Stimulated activated naive CD8-positive, alpha-beta T cell treated with anti-CD3 and anti-CD28 coated beads, Interleukin-15, Interleukin-2, amounts not matched to agents 100 ng/mL and 50 ng/mL, for 24 hours (primary cell): ENCODE measurements around the gene DOK3.

Experiments used
- H3K27ac Mint-ChIP-seq: one replicate; pipeline ENCODE4 v1.8.0; 2021; ENCODE audit warnings: mild to moderate bottlenecking, mixed read lengths
- H3K27me3 Mint-ChIP-seq: one replicate; pipeline ENCODE4 v1.8.0; 2021; ENCODE audit warnings: mixed read lengths
- H3K36me3 Mint-ChIP-seq: one replicate; pipeline ENCODE4 v1.8.0; 2021; ENCODE audit warnings: low read depth, mixed read lengths
- H3K4me1 Mint-ChIP-seq: one replicate; pipeline ENCODE4 v1.8.0; 2021; ENCODE audit warnings: low read depth, mixed read lengths
- H3K4me3 Mint-ChIP-seq: one replicate; pipeline ENCODE4 v1.8.0; 2021; ENCODE audit warnings: mild to moderate bottlenecking, mixed read lengths
- H3K9me3 Mint-ChIP-seq: one replicate; pipeline ENCODE4 v1.8.0; 2021; ENCODE audit warnings: mixed read lengths

Gene DOK3

GRCh38 chr5:177511796-177512675, 2.4 kb upstream of the DOK3 start:
- H3K27ac Mint-ChIP-seq = no peak overlapping the region
- H3K9me3 Mint-ChIP-seq = no peaks in the 10 kb centered on the region
- no peak overlapping the region for H3K4me3 Mint-ChIP-seq
- H3K4me1 Mint-ChIP-seq = peaks cover 42% of the 10 kb centered on the region
- H3K36me3 Mint-ChIP-seq = peaks cover 62% of the 10 kb centered on the region
- H3K27me3 Mint-ChIP-seq = no peaks in the 10 kb centered on the region

- H3K4me3 Mint-ChIP-seq = no peak overlapping the region
- H3K27me3 Mint-ChIP-seq = no peaks in the 10 kb centered on the region
- peaks cover 54% of the 10 kb centered on the region for H3K36me3 Mint-ChIP-seq
- H3K4me1 Mint-ChIP-seq = peaks cover 35% of the 10 kb centered on the region
- peak overlapping the region; percentile 15 for H3K27ac Mint-ChIP-seq
- no peaks in the 10 kb centered on the region for H3K9me3 Mint-ChIP-seq
Observed at GRCh38 chr5:177511181-177511580, 1.6 kb upstream of the DOK3 start.

- no peak overlapping the region for H3K4me3 Mint-ChIP-seq
- H3K27me3 Mint-ChIP-seq = no peaks in the 10 kb centered on the region
- peaks cover 48% of the 10 kb centered on the region for H3K36me3 Mint-ChIP-seq
- no peak overlapping the region for H3K27ac Mint-ChIP-seq
- peaks cover 30% of the 10 kb centered on the region for H3K4me1 Mint-ChIP-seq
- no peaks in the 10 kb centered on the region for H3K9me3 Mint-ChIP-seq
Observed at GRCh38 chr5:177510567-177511053, 984 bp upstream of the DOK3 start.

- Mint-ChIP-seq H3K27ac (no peak overlapping the region), H3K4me3 (peak overlapping the region; percentile 51), H3K36me3 (peaks cover 43% of the 10 kb centered on the region), H3K27me3 (no peaks in the 10 kb centered on the region), H3K4me1 (peaks cover 24% of the 10 kb centered on the region), H3K9me3 (no peaks in the 10 kb centered on the region)
Observed at GRCh38 chr5:177509991-177510566, 453 bp upstream of the DOK3 start.

GRCh38 chr5:177508837-177509236, 789 bp downstream of the DOK3 start:
- Mint-ChIP-seq H3K4me1 (peaks cover 16% of the 10 kb centered on the region), H3K9me3 (no peaks in the 10 kb centered on the region), H3K27ac (no peak overlapping the region), H3K27me3 (no peaks in the 10 kb centered on the region), H3K4me3 (peak overlapping the region; percentile 51), H3K36me3 (peaks cover 34% of the 10 kb centered on the region)

- Mint-ChIP-seq H3K9me3 (no peaks in the 10 kb centered on the region), H3K4me1 (peaks cover 16% of the 10 kb centered on the region), H3K4me3 (no peak overlapping the region), H3K36me3 (peaks cover 28% of the 10 kb centered on the region), H3K27ac (no peak overlapping the region), H3K27me3 (no peaks in the 10 kb centered on the region)
Observed at GRCh38 chr5:177508221-177508611, 1.4 kb downstream of the DOK3 start.

GRCh38 chr5:177507596-177508220, 1.9 kb downstream of the DOK3 start:
- H3K4me1 Mint-ChIP-seq = peaks cover 16% of the 10 kb centered on the region
- H3K27ac Mint-ChIP-seq = peak overlapping the region; percentile 3
- peak overlapping the region; percentile 44 for H3K4me3 Mint-ChIP-seq
- no peaks in the 10 kb centered on the region for H3K9me3 Mint-ChIP-seq
- H3K27me3 Mint-ChIP-seq = no peaks in the 10 kb centered on the region
- H3K36me3 Mint-ChIP-seq = peaks cover 22% of the 10 kb centered on the region

GRCh38 chr5:177507165-177507564, 2.5 kb downstream of the DOK3 start:
- peaks cover 17% of the 10 kb centered on the region for H3K36me3 Mint-ChIP-seq
- no peak overlapping the region for H3K4me3 Mint-ChIP-seq
- no peaks in the 10 kb centered on the region for H3K27me3 Mint-ChIP-seq
- H3K27ac Mint-ChIP-seq = peak overlapping the region; percentile 3
- peaks cover 18% of the 10 kb centered on the region for H3K4me1 Mint-ChIP-seq
- H3K9me3 Mint-ChIP-seq = no peaks in the 10 kb centered on the region

GRCh38 chr5:177505075-177505474, 4.6 kb downstream of the DOK3 start:
- Mint-ChIP-seq H3K27me3 (no peaks in the 10 kb centered on the region), H3K4me3 (no peak overlapping the region), H3K27ac (no peak overlapping the region), H3K4me1 (peaks cover 12% of the 10 kb centered on the region), H3K36me3 (no peaks in the 10 kb centered on the region), H3K9me3 (no peaks in the 10 kb centered on the region)

GRCh38 chr5:177504086-177505056, 5.3 kb downstream of the DOK3 start:
- H3K9me3 Mint-ChIP-seq = no peaks in the 10 kb centered on the region
- H3K4me3 Mint-ChIP-seq = no peak overlapping the region
- peaks cover 4% of the 10 kb centered on the region for H3K27me3 Mint-ChIP-seq
- peaks cover 12% of the 10 kb centered on the region for H3K4me1 Mint-ChIP-seq
- H3K27ac Mint-ChIP-seq = no peak overlapping the region
- no peaks in the 10 kb centered on the region for H3K36me3 Mint-ChIP-seq

GRCh38 chr5:177503351-177504085, 6.1 kb downstream of the DOK3 start:
- H3K9me3 Mint-ChIP-seq = no peaks in the 10 kb centered on the region

GRCh38 chr5:177502886-177503285, 6.7 kb downstream of the DOK3 start:
- peaks cover 22% of the 10 kb centered on the region for H3K4me1 Mint-ChIP-seq
- no peak overlapping the region for H3K27ac Mint-ChIP-seq
- H3K4me3 Mint-ChIP-seq = no peak overlapping the region
- peaks cover 13% of the 10 kb centered on the region for H3K27me3 Mint-ChIP-seq
- no peaks in the 10 kb centered on the region for H3K36me3 Mint-ChIP-seq
- H3K9me3 Mint-ChIP-seq = no peaks in the 10 kb centered on the region

More at GRCh38 chr5:177503351-177504085, 6.1 kb downstream of the DOK3 start:
- Mint-ChIP-seq H3K27ac (no peak overlapping the region), H3K36me3 (no peaks in the 10 kb centered on the region), H3K4me3 (no peak overlapping the region), H3K4me1 (peaks cover 16% of the 10 kb centered on the region), H3K27me3 (peaks cover 9% of the 10 kb centered on the region)

GRCh38 chr5:177501874-177502678, 7.5 kb downstream of the DOK3 start:
- H3K4me3 Mint-ChIP-seq = no peak overlapping the region
- H3K27me3 Mint-ChIP-seq = peaks cover 13% of the 10 kb centered on the region
- no peaks in the 10 kb centered on the region for H3K9me3 Mint-ChIP-seq
- no peaks in the 10 kb centered on the region for H3K36me3 Mint-ChIP-seq
- H3K4me1 Mint-ChIP-seq = peaks cover 20% of the 10 kb centered on the region
- H3K27ac Mint-ChIP-seq = no peak overlapping the region
